Mesenteric fat pad (tissue), 1 donor: ENCODE measurements around the gene ADAMTS2. TPM values are rescaled to one million over a fixed set of nuclear protein-coding genes. Genes with fewer than 3 reads are reported as not detected.

ENCODE experiments used
- DNase-seq: peaks from one replicate; pipeline ENCODE4 v3.0.0-alpha.2; 2020; ENCODE audit warnings: low spot score
- total RNA-seq: library from RNA; stranded (reverse); fragmentation: NEBNext Ultra II Directional; extraction: Animal tissue kit (Norgen Biotek cat#: 25700); gene quantifications from one replicate; pipeline ENCODE4 v1.2.1, GENCODE V29; 2021
- donor health status: DM: yes; HTN: yes; CAD: no.

Gene ADAMTS2
- total RNA-seq, 1 donor from 2014 or later = 79.4 TPM

- DNase-seq = no peak
Measured at GRCh38 chr5:179149278-179149677, 196.0 kb downstream of the ADAMTS2 start.

- no peak for DNase-seq
Measured at GRCh38 chr5:179148703-179149170, 196.5 kb downstream of the ADAMTS2 start.

- no peak for DNase-seq
Measured at GRCh38 chr5:179147991-179148702, 197.1 kb downstream of the ADAMTS2 start.

GRCh38 chr5:179146277-179146676, 199.0 kb downstream of the ADAMTS2 start:
- DNase-seq = no peak

- no peak for DNase-seq
Measured at GRCh38 chr5:179143446-179143845, 201.8 kb downstream of the ADAMTS2 start.

- no peak for DNase-seq
Measured at GRCh38 chr5:179142434-179143198, 202.6 kb downstream of the ADAMTS2 start.

- DNase-seq = no peak
Measured at GRCh38 chr5:179141867-179142266, 203.4 kb downstream of the ADAMTS2 start.

GRCh38 chr5:179140293-179140692, 205.0 kb downstream of the ADAMTS2 start:
- no peak for DNase-seq

- no peak for DNase-seq
Measured at GRCh38 chr5:179139936-179140235, 205.4 kb downstream of the ADAMTS2 start.

- no peak for DNase-seq
Measured at GRCh38 chr5:179139111-179139935, 205.9 kb downstream of the ADAMTS2 start.

- DNase-seq = no peak
Measured at GRCh38 chr5:179138568-179138925, 206.7 kb downstream of the ADAMTS2 start.

GRCh38 chr5:179137643-179138567, 207.4 kb downstream of the ADAMTS2 start:
- DNase-seq = no peak

- no peak for DNase-seq
Measured at GRCh38 chr5:179137016-179137642, 208.1 kb downstream of the ADAMTS2 start.

- DNase-seq = no peak
Measured at GRCh38 chr5:179135441-179136215, 209.6 kb downstream of the ADAMTS2 start.

- no peak for DNase-seq
Measured at GRCh38 chr5:179135006-179135405, 210.3 kb downstream of the ADAMTS2 start.

GRCh38 chr5:179134511-179134910, 210.8 kb downstream of the ADAMTS2 start:
- no peak for DNase-seq

GRCh38 chr5:179132586-179133355, 212.5 kb downstream of the ADAMTS2 start:
- no peak for DNase-seq

- DNase-seq = no peak
Measured at GRCh38 chr5:179131886-179132585, 213.2 kb downstream of the ADAMTS2 start.
